Cardiac ventricle fibroblast (primary cell): ENCODE measurements around the gene NANP. TPM values are rescaled to one million over a fixed set of nuclear protein-coding genes. Genes with fewer than 3 reads are reported as not detected.

Experiments used
- total RNA-seq: library from RNA; depleted of rRNA; stranded (reverse); fragments of >200 nt; gene quantifications from 2 replicates; pipeline ENCODE4 v1.2.3, GENCODE V29; 2015

NANP gene, protein sequence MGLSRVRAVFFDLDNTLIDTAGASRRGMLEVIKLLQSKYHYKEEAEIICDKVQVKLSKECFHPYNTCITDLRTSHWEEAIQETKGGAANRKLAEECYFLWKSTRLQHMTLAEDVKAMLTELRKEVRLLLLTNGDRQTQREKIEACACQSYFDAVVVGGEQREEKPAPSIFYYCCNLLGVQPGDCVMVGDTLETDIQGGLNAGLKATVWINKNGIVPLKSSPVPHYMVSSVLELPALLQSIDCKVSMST
- 4.1 and 5.1 TPM in 2 replicates for total RNA-seq

DNA sequence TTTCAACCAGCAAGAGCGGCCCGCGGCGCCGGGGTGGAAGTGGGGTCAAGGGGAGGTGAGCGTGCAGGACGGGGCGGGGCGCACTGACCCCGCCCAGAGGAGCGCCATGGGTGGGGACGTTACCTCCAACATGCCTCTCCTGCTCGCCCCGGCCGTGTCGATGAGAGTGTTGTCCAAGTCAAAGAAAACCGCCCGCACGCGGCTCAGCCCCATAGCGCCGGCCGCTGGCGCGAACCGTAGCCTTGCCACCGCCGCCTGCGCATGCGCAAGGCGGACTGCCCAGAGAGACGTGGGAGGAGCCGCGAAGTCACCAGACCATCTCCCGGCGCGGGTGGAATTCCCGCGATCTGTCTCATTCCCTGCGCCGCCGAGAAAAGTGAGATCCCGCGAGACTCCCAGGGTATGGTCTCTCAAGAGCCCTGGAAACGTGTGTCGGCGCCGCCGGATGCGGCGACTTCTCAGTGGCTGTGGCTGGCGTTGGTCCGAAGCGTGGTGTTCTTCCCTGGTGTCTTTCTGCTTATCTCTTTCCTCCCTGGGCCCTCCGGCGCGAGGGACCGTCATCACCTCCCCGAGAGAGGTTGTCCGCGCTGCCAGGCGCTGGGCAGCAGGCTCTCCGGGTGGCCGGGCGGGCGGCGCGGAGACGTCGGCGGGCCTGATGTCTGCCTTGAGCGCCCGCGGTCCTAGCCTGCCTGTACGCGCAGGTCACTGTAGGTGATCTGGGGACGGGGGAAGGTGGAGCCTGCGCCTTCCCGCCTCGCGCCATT is at the start of gene NANP:
NANP (minus strand) TSS at position 279 of the 764 bp plus-strand sequence; CDS start at position 213, 66 bp downstream.

DNA sequence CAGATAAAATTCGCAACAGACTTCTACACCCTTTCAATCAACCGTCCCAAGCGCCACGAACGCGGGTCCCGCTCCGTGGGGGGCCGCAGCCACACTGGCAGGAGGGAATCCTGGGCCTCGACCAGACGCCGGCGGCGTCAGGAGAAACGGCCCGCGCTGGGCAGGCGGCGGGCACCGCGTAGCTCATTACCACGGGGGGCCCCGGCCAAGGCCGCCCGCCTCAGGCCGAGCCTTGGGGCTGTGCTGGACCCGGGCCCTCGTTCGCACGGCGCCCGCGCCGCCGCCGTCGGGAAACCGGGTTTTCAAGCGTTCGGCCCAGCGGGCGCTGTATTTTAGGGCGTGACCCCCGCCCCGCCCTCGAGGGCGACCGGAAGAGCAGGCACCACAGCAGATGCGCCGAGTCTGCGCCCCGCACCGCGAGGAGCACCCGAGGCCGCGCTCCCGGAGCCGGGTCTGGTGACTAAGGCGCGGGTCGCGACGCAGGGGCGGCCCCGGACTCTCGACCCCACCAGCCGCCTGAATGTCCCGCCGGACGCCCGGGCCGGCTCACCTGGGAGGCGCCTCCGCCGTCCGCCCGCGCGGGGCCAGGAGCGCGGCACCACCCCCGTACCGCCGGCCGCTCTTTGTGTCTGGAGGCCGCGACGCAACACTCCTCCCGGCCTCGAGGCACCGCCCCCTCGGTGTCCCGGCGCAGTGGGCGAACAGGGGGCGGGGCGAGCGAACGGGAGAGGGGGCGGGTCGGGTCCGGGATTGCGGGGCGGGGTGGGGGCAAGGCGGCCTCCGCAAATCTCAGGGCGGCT is 38.7 kb downstream of the NANP start, which contains the start of gene NINL:
NINL (minus strand) TSS at position 627 of the 800 bp plus-strand sequence. CDS start 58,944 bp downstream, outside the sequence.

Other genes with a start within 250 kb of the NANP start
- gene ABHD12, start 233.2 kb downstream of the NANP start, total RNA-seq = 19.6 and 24.9 TPM in 2 replicates
- 0.88 and 1.2 TPM in 2 replicates for gene GINS1, start 216.3 kb downstream of the NANP start, total RNA-seq
- 5.7 and 9.4 TPM in 2 replicates for gene NINL, start 38.5 kb downstream of the NANP start, total RNA-seq
- 7.0 and 8.2 TPM in 2 replicates for gene ZNF337, start 72.8 kb upstream of the NANP start, total RNA-seq